ENCODE results near the gene PANK3.

GRCh38 chr5:168612123-168612522, 33.0 kb upstream of the PANK3 start:
- TF ChIP-seq, protein P1, sequence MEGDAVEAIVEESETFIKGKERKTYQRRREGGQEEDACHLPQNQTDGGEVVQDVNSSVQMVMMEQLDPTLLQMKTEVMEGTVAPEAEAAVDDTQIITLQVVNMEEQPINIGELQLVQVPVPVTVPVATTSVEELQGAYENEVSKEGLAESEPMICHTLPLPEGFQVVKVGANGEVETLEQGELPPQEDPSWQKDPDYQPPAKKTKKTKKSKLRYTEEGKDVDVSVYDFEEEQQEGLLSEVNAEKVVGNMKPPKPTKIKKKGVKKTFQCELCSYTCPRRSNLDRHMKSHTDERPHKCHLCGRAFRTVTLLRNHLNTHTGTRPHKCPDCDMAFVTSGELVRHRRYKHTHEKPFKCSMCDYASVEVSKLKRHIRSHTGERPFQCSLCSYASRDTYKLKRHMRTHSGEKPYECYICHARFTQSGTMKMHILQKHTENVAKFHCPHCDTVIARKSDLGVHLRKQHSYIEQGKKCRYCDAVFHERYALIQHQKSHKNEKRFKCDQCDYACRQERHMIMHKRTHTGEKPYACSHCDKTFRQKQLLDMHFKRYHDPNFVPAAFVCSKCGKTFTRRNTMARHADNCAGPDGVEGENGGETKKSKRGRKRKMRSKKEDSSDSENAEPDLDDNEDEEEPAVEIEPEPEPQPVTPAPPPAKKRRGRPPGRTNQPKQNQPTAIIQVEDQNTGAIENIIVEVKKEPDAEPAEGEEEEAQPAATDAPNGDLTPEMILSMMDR (IDR thresholded peaks at IDR 0.05; ENCODE audit: low read depth, low read length), result no peak
- TF ChIP-seq, protein P2, sequence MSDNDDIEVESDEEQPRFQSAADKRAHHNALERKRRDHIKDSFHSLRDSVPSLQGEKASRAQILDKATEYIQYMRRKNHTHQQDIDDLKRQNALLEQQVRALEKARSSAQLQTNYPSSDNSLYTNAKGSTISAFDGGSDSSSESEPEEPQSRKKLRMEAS (IDR thresholded peaks at IDR 0.05; ENCODE audit: low read depth, low read length), result no peak
- TF ChIP-seq POLR2A (IDR thresholded peaks at IDR 0.05; ENCODE audit: extremely low read depth, insufficient read length) (no peak), MYC (IDR thresholded peaks at IDR 0.05; ENCODE audit: low read depth, low read length) (no peak)

Measured in NB4 (cell line).